Measurements from ENCODE around the gene ARL14EP.

ARL14EP gene

DNA sequence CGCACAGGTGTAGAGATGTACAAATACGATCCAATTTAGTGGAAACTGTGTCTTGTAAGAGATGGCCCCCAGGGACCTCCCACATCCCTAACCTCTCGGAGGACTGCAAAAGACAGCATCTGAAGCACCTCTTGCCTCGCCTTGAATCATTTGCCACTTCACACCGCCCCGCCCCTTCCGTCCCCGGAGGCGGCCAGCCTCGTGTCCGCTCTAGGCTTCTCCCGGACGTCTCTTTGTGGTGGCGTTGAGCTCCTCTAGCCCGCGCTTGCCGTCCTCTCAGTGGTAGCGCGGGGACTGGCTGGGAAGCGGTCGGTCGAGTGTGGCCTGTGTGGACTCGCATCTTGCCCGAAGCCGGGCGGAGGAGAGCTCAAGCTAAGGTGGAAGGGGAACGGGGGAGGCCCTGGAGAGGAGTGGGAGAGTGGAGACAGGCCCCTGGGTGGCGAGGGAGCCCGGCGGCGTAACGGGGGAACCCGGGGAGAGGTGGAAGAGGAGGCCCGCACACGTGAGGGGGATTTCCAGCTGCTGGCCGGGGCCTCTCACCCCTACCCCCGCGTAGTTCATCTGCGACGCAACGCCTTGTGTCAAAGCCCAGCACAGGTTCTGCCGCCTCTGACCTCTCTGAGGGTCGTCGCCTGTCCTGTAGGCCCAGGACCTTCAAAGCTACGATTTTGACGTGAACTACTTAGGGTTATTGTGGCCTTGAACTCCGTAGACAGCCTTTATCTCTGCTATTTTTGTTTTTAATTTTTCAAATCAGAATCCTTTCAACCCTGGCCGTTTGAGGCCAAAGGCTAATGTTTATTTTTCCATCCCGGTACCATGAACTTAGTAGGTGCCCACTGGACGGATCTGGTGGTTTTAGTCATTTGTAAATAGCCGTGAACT is at the start of gene ARL14EP:
ARL14EP (plus strand) TSS at position 279 of the 885 bp plus-strand sequence. CDS start 7,845 bp downstream, outside the sequence.
- peak; percentile 91 for DNase-seq

DNA sequence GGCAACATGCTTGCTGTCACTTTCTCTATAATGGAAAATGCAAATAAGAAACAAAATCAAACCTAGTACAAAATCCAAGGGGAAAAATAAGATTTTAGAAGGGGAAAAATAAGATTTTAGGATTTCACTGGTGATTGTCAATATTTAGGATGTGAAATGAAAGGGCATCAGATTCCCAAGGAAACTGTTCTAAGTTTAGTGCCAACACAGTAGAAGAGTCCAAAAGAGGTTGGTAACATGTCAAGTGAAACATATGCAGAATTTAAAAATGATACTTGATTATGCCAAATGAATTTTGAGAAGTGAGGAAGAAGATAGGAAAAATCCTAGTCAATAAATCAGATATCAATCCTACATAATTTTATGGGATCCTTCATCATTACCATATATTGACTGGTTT is 45.7 kb upstream of the ARL14EP start:
- DNase-seq: no peak

DNA sequence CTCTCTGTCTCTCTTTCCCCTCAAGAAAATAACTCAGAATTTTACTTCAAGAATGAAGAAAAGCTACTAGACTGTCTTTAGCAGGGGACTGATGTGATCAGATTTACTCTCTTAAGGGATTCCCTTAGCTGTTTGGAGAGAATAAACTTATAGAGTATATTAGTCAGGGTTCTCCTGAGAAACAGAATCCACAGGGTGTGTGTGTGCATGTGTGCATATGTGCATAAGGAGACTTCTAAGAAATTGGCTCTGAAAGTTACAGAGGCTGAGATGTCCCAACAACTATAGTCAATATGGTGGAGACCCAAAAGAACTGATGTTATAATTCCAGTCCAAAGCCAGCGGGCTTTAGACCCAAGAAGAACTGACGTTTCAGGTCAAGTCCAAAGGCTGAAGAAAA is 43.1 kb upstream of the ARL14EP start:
- no peak for DNase-seq

- DNase-seq: no peak
Measured at GRCh38 chr11:30281476-30282288, 41.2 kb upstream of the ARL14EP start.

DNA sequence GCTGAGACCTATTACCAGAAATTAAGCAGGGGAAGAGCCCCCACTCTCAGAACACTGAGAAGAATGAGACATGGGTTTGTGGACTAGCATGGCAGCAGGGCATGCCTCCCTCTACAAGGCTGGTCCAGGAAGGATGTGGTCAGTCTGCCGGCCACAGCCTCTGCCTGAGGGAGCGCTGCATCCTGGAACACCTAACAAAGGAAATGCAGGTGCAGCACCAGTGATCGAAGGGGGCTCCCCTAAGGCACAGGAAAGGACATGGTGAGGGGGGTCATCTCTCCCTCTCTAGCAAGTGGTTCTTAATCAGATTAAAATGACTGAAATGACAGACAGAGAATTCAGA is 40.6 kb upstream of the ARL14EP start:
- no peak for DNase-seq

GRCh38 chr11:30284836-30285235 is 38.1 kb upstream of the ARL14EP start:
- DNase-seq: no peak

GRCh38 chr11:30285416-30286121 is 37.3 kb upstream of the ARL14EP start:
- DNase-seq: no peak

DNA sequence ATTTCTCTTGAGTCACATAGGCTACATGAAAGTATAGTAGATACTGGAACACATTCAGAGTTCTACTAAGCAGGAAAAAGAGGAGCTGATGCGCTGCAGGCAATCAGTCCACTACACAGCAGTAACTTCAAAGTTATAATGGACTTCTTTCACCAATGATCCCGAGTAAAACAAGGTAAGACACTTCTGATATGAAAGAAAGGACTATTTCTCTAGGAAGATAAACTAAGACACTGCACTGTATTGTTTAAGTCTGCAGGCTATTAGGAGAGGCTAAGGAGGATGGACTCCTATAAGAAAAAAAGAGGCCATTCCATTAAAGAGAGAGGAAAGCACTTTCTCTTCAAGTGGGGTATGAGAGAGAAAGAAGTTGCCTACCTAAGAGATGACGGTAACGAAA is 31.6 kb upstream of the ARL14EP start:
- no peak for DNase-seq

- no peak for DNase-seq
Measured at GRCh38 chr11:30292545-30292944, 30.4 kb upstream of the ARL14EP start.

- no peak for DNase-seq
Measured at GRCh38 chr11:30295178-30295885, 27.6 kb upstream of the ARL14EP start.

GRCh38 chr11:30304620-30305019 is 18.3 kb upstream of the ARL14EP start:
- no peak for DNase-seq

GRCh38 chr11:30310623-30311022 is 12.3 kb upstream of the ARL14EP start:
- DNase-seq: no peak

DNA sequence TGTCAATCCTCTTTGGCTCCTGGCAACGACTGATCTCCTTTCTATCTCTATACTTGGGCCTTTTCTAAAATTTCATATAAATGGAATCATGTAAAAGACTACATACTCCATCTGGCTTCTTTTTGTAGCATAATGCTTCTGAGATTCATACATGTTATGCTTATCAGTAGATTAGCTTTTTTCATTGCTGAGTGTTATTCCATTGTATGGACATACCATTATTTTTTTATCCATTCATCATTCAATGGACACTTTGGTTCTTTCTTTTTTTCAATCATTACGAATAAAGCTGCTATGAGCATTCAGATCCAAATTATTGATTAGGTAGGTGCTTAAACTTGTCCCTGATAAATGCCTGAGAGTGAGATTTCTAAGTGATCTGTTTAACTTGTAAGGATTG is 11.7 kb upstream of the ARL14EP start:
- DNase-seq: no peak

GRCh38 chr11:30312243-30312642 is 10.7 kb upstream of the ARL14EP start:
- no peak for DNase-seq

GRCh38 chr11:30313580-30313979 is 9.3 kb upstream of the ARL14EP start:
- DNase-seq: no peak

- no peak for DNase-seq
Measured at GRCh38 chr11:30314625-30315024, 8.3 kb upstream of the ARL14EP start.

DNA sequence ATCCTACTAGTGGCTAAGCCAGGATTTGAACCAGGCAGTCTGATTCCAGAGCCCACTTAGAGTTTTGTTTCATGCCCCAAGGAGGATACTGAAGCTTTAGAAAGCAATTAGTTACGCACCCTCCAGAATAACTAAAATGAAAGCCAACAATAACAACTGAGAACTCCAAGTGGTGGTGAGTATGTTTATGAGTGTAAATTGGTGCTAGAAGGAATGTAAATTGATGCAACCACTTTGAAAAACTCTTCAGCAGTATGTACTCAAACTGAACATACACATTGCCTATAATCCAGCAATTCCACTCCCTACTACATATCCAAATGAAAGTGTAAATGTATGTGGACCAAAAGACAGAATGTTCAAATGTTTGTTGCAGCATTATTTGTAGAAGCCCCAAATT is 6.7 kb upstream of the ARL14EP start:
- DNase-seq: no peak

DNA sequence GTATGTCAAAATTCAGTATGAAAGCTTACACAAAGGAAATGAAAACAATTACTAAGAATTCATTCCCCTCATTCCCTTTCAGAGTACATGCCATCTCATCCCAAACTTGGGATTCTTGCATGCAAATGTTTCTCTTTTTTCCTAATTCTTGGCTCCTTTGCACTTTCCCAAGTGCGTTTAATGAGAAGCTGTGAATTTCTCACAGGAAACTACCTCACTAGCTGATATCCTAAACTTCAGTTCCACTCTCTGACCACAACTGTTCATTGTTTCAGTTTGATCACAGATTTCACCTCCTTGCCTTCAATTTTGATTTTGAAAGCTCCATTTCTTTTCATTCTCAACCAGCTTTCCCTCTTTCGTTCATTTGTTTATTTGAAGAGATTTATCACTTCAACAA is 5.9 kb upstream of the ARL14EP start:
- DNase-seq: no peak

GRCh38 chr11:30321321-30321720 is 1.6 kb upstream of the ARL14EP start:
- DNase-seq: no peak

DNA sequence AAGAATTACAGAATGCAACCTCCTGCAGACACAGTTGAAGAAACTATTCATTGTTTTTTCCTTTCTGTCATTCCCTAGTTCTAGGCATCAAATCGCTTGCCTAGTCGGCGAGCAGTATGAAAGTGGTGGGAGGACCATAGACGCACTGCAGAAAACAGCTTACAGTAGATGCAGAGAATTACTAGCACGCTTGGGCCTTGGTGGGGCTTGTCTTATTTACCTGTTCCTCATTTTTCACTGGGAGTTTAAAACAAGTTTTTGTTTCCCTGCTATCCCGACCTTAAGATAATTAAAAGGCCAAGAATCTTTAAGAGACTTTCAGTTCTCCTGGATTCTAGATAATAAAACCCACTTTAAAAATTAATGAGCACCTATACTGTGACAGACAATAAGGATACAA is 713 bp upstream of the ARL14EP start:
- DNase-seq: no peak

GRCh38 chr11:30326114-30326778 is 3.3 kb downstream of the ARL14EP start:
- DNase-seq: no peak

GRCh38 chr11:30326906-30327305 is 4.0 kb downstream of the ARL14EP start:
- DNase-seq: no peak
